Kidney epithelial cell (primary cell): Measurements from ENCODE around the gene KCNK13. TPM values are rescaled to one million over a fixed set of nuclear protein-coding genes. Genes with fewer than 3 reads are reported as not detected.

Source experiments
- DNase-seq: peaks from one replicate; pipeline ENCODE4 v3.0.0-alpha.2; 2010; ENCODE audit warnings: low read depth
- H3K27me3 ChIP-seq: 2 replicates; pipeline ENCODE4 v1.6.0; 2011; ENCODE audit warnings: low read length; ENCODE audit not compliant: control insufficient read depth, insufficient read depth
- H3K36me3 ChIP-seq: 2 replicates; pipeline ENCODE4 v1.5.1; 2011; ENCODE audit warnings: low read length; ENCODE audit not compliant: control insufficient read depth, insufficient read depth
- H3K4me3 ChIP-seq: 2 replicates; pipeline ENCODE4 v1.5.1; 2011; ENCODE audit warnings: low read depth, mild to moderate bottlenecking, control low read depth, low read length
- CTCF ChIP-seq: IDR thresholded peaks from 2 replicates; pipeline ENCODE4 v1.5.1; 2011; ENCODE audit warnings: mild to moderate bottlenecking, moderate library complexity, low read length, control low read depth, inconsistent platforms; ENCODE audit not compliant: insufficient read depth, poor library complexity, severe bottlenecking
- total RNA-seq: library from RNA; depleted of rRNA; stranded (reverse); fragments of >200 nt; gene quantifications from 2 replicates; pipeline ENCODE4 v1.2.3, GENCODE V29; 2015

Gene KCNK13
- total RNA-seq, 1 donor from 2014 or later = 0.13 TPM

GRCh38 chr14:90056826-90057225, 5.0 kb upstream of the KCNK13 start:
- peaks cover 25% of the 10 kb centered on the region for H3K27me3 ChIP-seq

GRCh38 chr14:90058876-90059458, 2.8 kb upstream of the KCNK13 start:
- H3K36me3 ChIP-seq = no peaks in the 10 kb centered on the region
- DNase-seq = no peak
- no peak for TF ChIP-seq CTCF
- H3K27me3 ChIP-seq = peaks cover 46% of the 10 kb centered on the region
- no peak overlapping the region for H3K4me3 ChIP-seq

More at GRCh38 chr14:90056826-90057225, 5.0 kb upstream of the KCNK13 start:
- DNase-seq = no peak
- H3K36me3 ChIP-seq = no peaks in the 10 kb centered on the region
- no peak overlapping the region for H3K4me3 ChIP-seq
- TF ChIP-seq CTCF = no peak

DNA sequence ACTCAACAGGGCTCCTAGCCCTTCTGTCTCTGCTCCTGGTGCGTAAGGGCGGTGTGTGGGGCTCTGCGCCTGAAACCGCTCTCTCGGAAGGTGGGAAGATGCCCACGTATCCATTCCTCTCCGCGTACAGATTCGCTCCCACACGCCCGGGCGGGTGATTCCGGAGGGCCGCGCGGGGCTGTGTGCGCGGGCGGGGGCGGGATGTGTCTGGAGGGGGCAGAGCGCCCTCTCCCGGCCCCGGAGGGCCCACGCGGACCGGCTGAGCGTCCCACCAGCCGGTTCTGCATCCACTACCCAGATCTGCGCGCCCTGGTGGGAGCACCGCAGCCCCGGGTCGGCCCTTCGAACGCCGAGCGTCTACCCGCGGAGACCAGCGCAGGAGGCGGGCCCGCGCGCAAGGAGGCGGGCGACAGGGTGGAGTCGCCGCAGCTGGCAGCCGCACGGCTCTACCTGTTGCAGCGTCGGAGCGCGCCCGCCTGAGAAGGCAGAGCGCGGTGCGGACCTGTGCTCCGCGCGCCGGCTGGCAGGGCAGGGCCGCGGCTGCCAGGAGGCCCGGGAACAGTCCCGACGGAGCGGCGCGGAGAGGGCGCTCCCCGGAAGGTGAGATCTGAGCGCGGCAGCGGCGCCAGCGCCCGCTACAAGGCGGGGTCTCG, 1.4 kb upstream of the KCNK13 start:
- TF ChIP-seq CTCF = peak; percentile 39
- H3K27me3 ChIP-seq = peaks cover 53% of the 10 kb centered on the region
- DNase-seq = no peak

DNA sequence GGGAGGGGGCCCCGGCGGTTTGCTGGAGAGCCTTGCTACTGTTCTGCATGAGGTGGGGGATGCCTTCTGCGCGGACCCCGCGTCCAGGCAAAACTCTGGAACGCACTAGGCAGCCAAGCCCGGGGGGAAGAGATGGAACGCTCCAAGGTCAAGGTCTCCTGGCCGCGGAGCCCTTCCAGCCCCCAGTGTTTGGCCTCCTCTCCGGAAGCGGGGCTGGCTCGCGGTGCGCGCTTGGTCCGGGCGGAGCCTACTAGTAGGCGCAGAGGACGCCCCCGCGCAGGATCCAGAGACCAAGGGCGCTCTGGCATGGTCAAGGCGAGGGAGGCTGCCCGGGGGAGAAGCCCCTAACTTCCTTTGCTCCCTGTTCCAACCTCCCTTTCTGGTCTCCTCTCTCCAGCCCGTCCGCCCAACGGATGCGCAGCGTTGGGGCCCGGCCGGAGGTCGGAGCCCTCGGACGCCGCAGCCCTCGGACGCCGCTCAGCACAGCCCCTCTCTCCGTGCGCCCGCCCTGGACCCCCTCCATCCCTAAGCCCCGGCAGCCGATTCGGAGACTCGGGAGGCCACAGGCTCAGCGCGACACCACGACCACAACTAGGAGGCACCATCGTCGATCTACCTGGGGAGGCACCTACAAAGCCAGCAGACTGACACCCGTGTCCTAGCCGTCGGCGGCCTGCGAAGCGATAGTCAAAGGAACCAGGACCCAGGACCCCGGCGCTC, 669 bp upstream of the KCNK13 start:
- Histone ChIP-seq H3K27me3 (peaks cover 53% of the 10 kb centered on the region), H3K4me3 (peak overlapping the region; percentile 36), H3K36me3 (no peaks in the 10 kb centered on the region)
- DNase-seq = no peak
- no peak for TF ChIP-seq CTCF

More for the DNA sequence above, 1.4 kb upstream of the KCNK13 start:
- peak overlapping the region; percentile 36 for H3K4me3 ChIP-seq
- H3K36me3 ChIP-seq = no peaks in the 10 kb centered on the region

GRCh38 chr14:90062127-90062794, 467 bp downstream of the KCNK13 start:
- H3K27me3 ChIP-seq = peaks cover 53% of the 10 kb centered on the region
- H3K4me3 ChIP-seq = peak overlapping the region; percentile 17
- no peak for TF ChIP-seq CTCF
- no peak for DNase-seq
- H3K36me3 ChIP-seq = no peaks in the 10 kb centered on the region
